Smooth muscle cell (in vitro differentiated cells): Measurements from ENCODE around the gene SOX5. TPM values are rescaled to one million over a fixed set of nuclear protein-coding genes. Genes with fewer than 3 reads are reported as not detected.

Experiments
- DNase-seq: peaks from one replicate; lab custom pipeline; 2025; ENCODE audit not compliant: unreplicated experiment; lab: John Stamatoyannopoulos, UW
- H2AFZ ChIP-seq: fragments of 200-600 bp; sonication (generic); 2 replicates; pipeline ENCODE4 v1.6.0; 2016; ENCODE audit warnings: antibody characterized with exemption, low read depth, mild to moderate bottlenecking
- H3F3A ChIP-seq: fragments of 200-600 bp; sonication (generic); 2 replicates; pipeline ENCODE4 v1.6.0; 2017; ENCODE audit warnings: antibody characterized with exemption, low read depth
- H3K27ac ChIP-seq: fragments of 200-600 bp; sonication (generic); 2 replicates; pipeline ENCODE4 v1.5.1; 2016; ENCODE audit warnings: low read depth, mild to moderate bottlenecking
- H3K27me3 ChIP-seq: fragments of 200-600 bp; sonication (generic); 2 replicates; pipeline ENCODE4 v1.6.1; 2016; ENCODE audit warnings: low read depth, mild to moderate bottlenecking
- H3K36me3 ChIP-seq: fragments of 200-600 bp; sonication (generic); 2 replicates; pipeline ENCODE4 v1.5.1; 2016; ENCODE audit warnings: low read depth
- H3K4me1 ChIP-seq: fragments of 200-600 bp; sonication (generic); 2 replicates; pipeline ENCODE4 v1.5.1; 2016; ENCODE audit warnings: low read depth
- H3K4me2 ChIP-seq: fragments of 200-600 bp; sonication (generic); 2 replicates; pipeline ENCODE4 v1.6.0; 2016; ENCODE audit warnings: mild to moderate bottlenecking
- H3K4me3 ChIP-seq: fragments of 200-600 bp; sonication (generic); 2 replicates; pipeline ENCODE4 v1.5.1; 2016; ENCODE audit warnings: mild to moderate bottlenecking
- H3K79me2 ChIP-seq: fragments of 200-600 bp; sonication (generic); 2 replicates; pipeline ENCODE4 v1.6.0; 2016; ENCODE audit warnings: low read depth, mild to moderate bottlenecking
- H3K9ac ChIP-seq: fragments of 200-600 bp; sonication (generic); 2 replicates; pipeline ENCODE4 v1.6.0; 2016; ENCODE audit warnings: low read depth
- H3K9me3 ChIP-seq: fragments of 200-600 bp; sonication (generic); replicated peaks from 2 replicates; pipeline ENCODE4 v1.5.1; 2016; ENCODE audit warnings: low read depth
- H4K20me1 ChIP-seq: fragments of 200-600 bp; sonication (generic); 2 replicates; pipeline ENCODE4 v1.6.0; 2016; ENCODE audit warnings: low read depth
- CTCF ChIP-seq: fragments of 200-600 bp; sonication (generic); IDR thresholded peaks from 2 replicates; pipeline ENCODE4 v1.5.1; 2017; ENCODE audit warnings: borderline replicate concordance, mild to moderate bottlenecking, antibody characterized with exemption; ENCODE audit not compliant: insufficient read depth, poor library complexity, severe bottlenecking
- WGBS: methylation state at CpG from one replicate; pipeline ENCODE4 v1.1.7; 2016; ENCODE audit warnings: low lambda C conversion rate; 5-methylcytosine and 5-hydroxymethylcytosine counted together
- polyA plus RNA-seq: library from polyadenylated mRNA; unstranded; fragments of >200 nt; fragmentation: Nextera tagmentation; extraction: Ambion mirVana; gene quantifications from 2 replicates; pipeline ENCODE4 v1.2.1, GENCODE V29; 2016
- total RNA-seq: library from RNA; depleted of rRNA; stranded (reverse); fragments of >200 nt; gene quantifications from 2 replicates; pipeline ENCODE4 v1.2.3, GENCODE V29; 2014

The SOX5 gene
- total and polyA plus RNA-seq, 2 experiments from 2014 or later: 22.3 to 47.8 TPM

DNA sequence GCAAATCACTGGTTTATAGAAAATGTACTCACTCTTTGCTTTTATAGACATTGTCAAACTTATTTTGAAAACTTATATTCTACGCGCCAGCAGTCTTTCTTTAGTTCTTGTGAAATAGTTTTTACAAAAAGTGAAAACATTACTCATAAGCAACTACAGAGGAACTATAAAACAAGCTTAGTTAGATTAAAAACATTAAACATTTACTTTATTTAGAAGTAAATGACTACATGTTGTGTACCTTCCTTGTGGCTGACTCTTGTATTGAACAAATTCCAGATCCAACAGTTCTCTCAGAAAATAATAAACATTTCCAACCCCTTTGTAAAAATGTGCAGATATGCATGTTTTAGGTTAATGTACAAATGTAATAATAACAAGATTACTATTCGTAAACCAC, 198.5 kb downstream of the SOX5 start:
- Histone ChIP-seq H4K20me1 (no peaks in the 10 kb centered on the region), H3K9me3 (no peaks in the 10 kb centered on the region), H3K4me2 (peak overlapping the region; percentile 22), H2AFZ (no peak overlapping the region), H3K36me3 (no peaks in the 10 kb centered on the region), H3K27ac (peak overlapping the region; percentile 48), H3F3A (no peaks in the 10 kb centered on the region), H3K79me2 (no peaks in the 10 kb centered on the region), H3K4me1 (peaks cover 48% of the 10 kb centered on the region), H3K9ac (no peak overlapping the region), H3K4me3 (no peak overlapping the region), H3K27me3 (no peaks in the 10 kb centered on the region)
- WGBS: 57% methylated on average over 3 of the region's 3 CpGs
- TF ChIP-seq CTCF: no peak
- DNase-seq: no peak

DNA sequence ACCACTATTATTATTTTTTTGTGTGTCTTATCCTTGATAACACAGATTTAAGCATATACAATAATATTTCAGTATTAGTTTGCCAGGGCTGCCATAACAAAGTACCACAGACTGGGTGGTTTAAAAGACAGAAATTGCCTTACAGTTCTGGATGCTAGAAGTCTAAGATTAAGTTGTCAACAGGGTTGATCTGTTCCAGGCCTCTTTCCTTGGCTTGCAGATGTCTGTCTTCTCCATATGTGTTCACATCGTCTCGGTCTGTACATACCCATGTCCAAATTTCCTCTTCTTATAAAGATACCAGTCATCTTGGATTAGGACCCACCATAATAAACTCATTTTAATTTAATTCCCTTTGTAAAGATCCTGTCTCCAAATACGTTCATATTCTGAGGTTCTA, 204.8 kb downstream of the SOX5 start:
- no peak overlapping the region for H3K27ac ChIP-seq
- H2AFZ ChIP-seq: no peak overlapping the region
- H3K9ac ChIP-seq: no peak overlapping the region
- WGBS: 5% methylated on average over 3 of the region's 3 CpGs
- H3K4me3 ChIP-seq: no peak overlapping the region
- H3K4me2 ChIP-seq: no peak overlapping the region
- H3K36me3 ChIP-seq: peaks cover 6% of the 10 kb centered on the region
- H4K20me1 ChIP-seq: no peaks in the 10 kb centered on the region
- no peaks in the 10 kb centered on the region for H3K27me3 ChIP-seq
- no peaks in the 10 kb centered on the region for H3K79me2 ChIP-seq
- H3K4me1 ChIP-seq: peaks cover 5% of the 10 kb centered on the region
- TF ChIP-seq CTCF: no peak
- DNase-seq: no peak
- H3K9me3 ChIP-seq: no peaks in the 10 kb centered on the region
- H3F3A ChIP-seq: no peaks in the 10 kb centered on the region

DNA sequence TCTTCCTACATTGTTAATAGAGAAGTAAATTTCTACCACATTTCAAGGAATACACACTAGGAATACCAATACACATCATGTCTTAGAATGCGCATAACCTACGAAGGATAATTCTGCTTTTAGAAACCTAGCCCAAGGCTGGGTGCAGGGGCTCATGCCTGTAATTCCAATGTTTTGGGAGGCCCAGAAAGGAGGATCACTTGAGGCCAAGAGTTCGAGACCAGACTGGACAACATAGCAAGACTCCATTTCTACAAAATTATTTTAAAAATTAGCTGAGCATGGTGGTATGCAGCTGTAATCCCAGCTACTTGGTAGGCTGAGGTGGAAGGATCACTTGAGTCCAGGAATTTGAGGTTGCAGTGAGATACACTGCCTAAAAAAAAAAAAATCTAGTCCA, 206.9 kb downstream of the SOX5 start:
- H3K9me3 ChIP-seq: no peaks in the 10 kb centered on the region
- no peaks in the 10 kb centered on the region for H3K79me2 ChIP-seq
- over 99% methylated on average over 3 of the region's 3 CpGs for WGBS
- H3K4me1 ChIP-seq: peaks cover 5% of the 10 kb centered on the region
- H2AFZ ChIP-seq: no peak overlapping the region
- no peak overlapping the region for H3K9ac ChIP-seq
- DNase-seq: no peak
- H4K20me1 ChIP-seq: no peaks in the 10 kb centered on the region
- no peak overlapping the region for H3K4me2 ChIP-seq
- no peak overlapping the region for H3K4me3 ChIP-seq
- TF ChIP-seq CTCF: no peak
- no peaks in the 10 kb centered on the region for H3K27me3 ChIP-seq
- H3K27ac ChIP-seq: no peak overlapping the region
- peaks cover 17% of the 10 kb centered on the region for H3K36me3 ChIP-seq
- no peaks in the 10 kb centered on the region for H3F3A ChIP-seq

DNA sequence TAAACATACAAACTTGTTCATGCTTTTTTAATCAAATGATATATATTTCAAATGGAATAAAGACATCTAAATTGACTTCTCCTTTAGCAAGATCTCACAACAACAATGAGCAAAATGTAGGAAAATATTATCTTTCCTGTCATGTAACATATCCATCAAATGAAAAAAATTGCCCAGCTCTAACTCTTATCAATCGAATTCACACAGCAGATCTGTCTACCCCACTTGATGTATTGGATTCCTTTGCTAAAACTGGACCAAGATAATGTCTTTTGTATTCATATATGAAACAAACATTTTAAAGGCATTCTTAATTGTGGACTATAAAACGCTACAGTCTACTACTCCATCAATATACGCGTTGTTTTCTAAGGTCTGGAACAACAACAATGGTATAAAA, 218.0 kb downstream of the SOX5 start:
- H3K79me2 ChIP-seq: no peaks in the 10 kb centered on the region
- WGBS: 98% methylated on average over 4 of the region's 4 CpGs
- no peaks in the 10 kb centered on the region for H4K20me1 ChIP-seq
- H3K4me1 ChIP-seq: no peaks in the 10 kb centered on the region
- no peaks in the 10 kb centered on the region for H3F3A ChIP-seq
- H3K27me3 ChIP-seq: no peaks in the 10 kb centered on the region
- H3K9me3 ChIP-seq: no peaks in the 10 kb centered on the region
- no peak overlapping the region for H3K9ac ChIP-seq
- H3K4me3 ChIP-seq: no peak overlapping the region
- no peak overlapping the region for H2AFZ ChIP-seq
- peaks cover 5% of the 10 kb centered on the region for H3K36me3 ChIP-seq
- no peak overlapping the region for H3K4me2 ChIP-seq
- TF ChIP-seq CTCF: no peak
- no peak for DNase-seq
- H3K27ac ChIP-seq: no peak overlapping the region
